Activated T-helper 2 cell treated with anti-CD3 and anti-CD28 coated beads, Interferon-gamma antibody, Interleukin-2, Interleukin-4, amounts not matched to agents 10 μg/mL and 5 μg/mL and 100 μg/mL, durations not matched to agents 14 hours and 24 hours and 36 hours (primary cell): ENCODE measurements around the gene RPL10. TPM values are rescaled to one million over a fixed set of nuclear protein-coding genes. Genes with fewer than 3 reads are reported as not detected.
"Not testable (repeated sequence)": the region's sequence is repeated elsewhere in the genome, so short reads cannot be mapped to it uniquely, and the experiment has no call there.

ENCODE experiments used
- DNase-seq: peaks from one replicate; pipeline ENCODE4 v3.0.0; 2021; ENCODE audit warnings: low spot score
- H3K27ac Mint-ChIP-seq: one replicate; pipeline ENCODE4 v1.8.0; 2021; ENCODE audit warnings: mixed read lengths
- H3K27me3 Mint-ChIP-seq: one replicate; pipeline ENCODE4 v1.8.0; 2021; ENCODE audit warnings: low read depth, mixed read lengths
- H3K36me3 Mint-ChIP-seq: one replicate; pipeline ENCODE4 v1.8.0; 2021; ENCODE audit warnings: low read depth, mixed read lengths
- H3K4me1 Mint-ChIP-seq: one replicate; pipeline ENCODE4 v1.8.0; 2021; ENCODE audit warnings: low read depth, mixed read lengths
- H3K4me3 Mint-ChIP-seq: one replicate; pipeline ENCODE4 v1.8.0; 2021; ENCODE audit warnings: low read depth, mild to moderate bottlenecking, moderate library complexity, mixed read lengths
- H3K9me3 Mint-ChIP-seq: one replicate; pipeline ENCODE4 v1.8.0; 2021; ENCODE audit warnings: mixed read lengths
- intact Hi-C: fragments of 100-400 bp; cut with micrococcal nuclease; formaldehyde crosslinking; loops from one replicate; pipeline ENCODE4 v1.15.1; 2023
- total RNA-seq: library from RNA; stranded (reverse); gene quantifications from 2 replicates; pipeline ENCODE4 v1.2.3, GENCODE V29; 2022

RPL10 gene
- total RNA-seq, 1 donor from 2014 or later: 2,692 TPM

GRCh38 chrX:154384284-154384892 is 13.8 kb upstream of the RPL10 start:
- no peak overlapping the region for H3K4me3 Mint-ChIP-seq
- H3K4me1 Mint-ChIP-seq: peaks cover 8% of the 10 kb centered on the region
- H3K27me3 Mint-ChIP-seq: no peaks in the 10 kb centered on the region
- H3K9me3 Mint-ChIP-seq: no peaks in the 10 kb centered on the region
- intact Hi-C loops: no loop called here
- DNase-seq: no peak
- no peak overlapping the region for H3K27ac Mint-ChIP-seq
- H3K36me3 Mint-ChIP-seq: peaks cover 13% of the 10 kb centered on the region

- H3K4me1 Mint-ChIP-seq, H3K4me3 Mint-ChIP-seq, intact Hi-C loops, H3K9me3 Mint-ChIP-seq, H3K27me3 Mint-ChIP-seq, H3K36me3 Mint-ChIP-seq, H3K27ac Mint-ChIP-seq, DNase-seq: not testable (repeated sequence)
Observed at GRCh38 chrX:154388094-154388493, 10.1 kb upstream of the RPL10 start.

- H3K36me3 Mint-ChIP-seq, DNase-seq, H3K4me1 Mint-ChIP-seq, H3K4me3 Mint-ChIP-seq, H3K9me3 Mint-ChIP-seq, H3K27me3 Mint-ChIP-seq, H3K27ac Mint-ChIP-seq, intact Hi-C loops: not testable (repeated sequence)
Observed at GRCh38 chrX:154388649-154389048, 9.5 kb upstream of the RPL10 start.

- H3K27me3 Mint-ChIP-seq, H3K9me3 Mint-ChIP-seq, intact Hi-C loops, H3K36me3 Mint-ChIP-seq, H3K4me1 Mint-ChIP-seq, H3K27ac Mint-ChIP-seq, H3K4me3 Mint-ChIP-seq, DNase-seq: not testable (repeated sequence)
Observed at GRCh38 chrX:154389812-154390747, 8.1 kb upstream of the RPL10 start.

- H3K4me1 Mint-ChIP-seq, H3K27me3 Mint-ChIP-seq, H3K9me3 Mint-ChIP-seq, H3K27ac Mint-ChIP-seq, DNase-seq: not testable (repeated sequence)
- intact Hi-C loops: loop anchor here (5.0 kb wide), 1 partner anchor 41 kb away; the partner anchor contains the start of gene GDI1
- peak overlapping the region; percentile 100 for H3K4me3 Mint-ChIP-seq
- peaks cover 35% of the 10 kb centered on the region for H3K36me3 Mint-ChIP-seq
Observed at GRCh38 chrX:154396363-154396762, 1.8 kb upstream of the RPL10 start.

- DNase-seq: peak; percentile 53
- H3K27ac Mint-ChIP-seq: peak overlapping the region; percentile 100
- no peaks in the 10 kb centered on the region for H3K9me3 Mint-ChIP-seq
- peaks cover 36% of the 10 kb centered on the region for H3K36me3 Mint-ChIP-seq
- no peaks in the 10 kb centered on the region for H3K27me3 Mint-ChIP-seq
- H3K4me1 Mint-ChIP-seq: peaks cover 5% of the 10 kb centered on the region
- intact Hi-C loops: loop anchor here (5.0 kb wide), 1 partner anchor 40 kb away; the partner anchor contains the start of gene GDI1
- H3K4me3 Mint-ChIP-seq: peak overlapping the region; percentile 100
Observed at GRCh38 chrX:154396973-154397887, 947 bp upstream of the RPL10 start.

GRCh38 chrX:154398668-154399526 is 720 bp downstream of the RPL10 start:
- peak overlapping the region; percentile 100 for H3K27ac Mint-ChIP-seq
- no peaks in the 10 kb centered on the region for H3K27me3 Mint-ChIP-seq
- H3K4me1 Mint-ChIP-seq: peaks cover 5% of the 10 kb centered on the region
- no peaks in the 10 kb centered on the region for H3K9me3 Mint-ChIP-seq
- intact Hi-C loops: loop anchor here (5.0 kb wide), 1 partner anchor 38 kb away; the partner anchor contains the start of gene GDI1
- DNase-seq: peak; percentile 78
- peaks cover 36% of the 10 kb centered on the region for H3K36me3 Mint-ChIP-seq
- peak overlapping the region; percentile 100 for H3K4me3 Mint-ChIP-seq

- no peaks in the 10 kb centered on the region for H3K27me3 Mint-ChIP-seq
- intact Hi-C loops: loop anchor here (5.0 kb wide), 1 partner anchor 38 kb away; the partner anchor contains the start of gene GDI1
Observed at GRCh38 chrX:154399527-154400368, 1.6 kb downstream of the RPL10 start.

GRCh38 chrX:154400369-154400817 is 2.2 kb downstream of the RPL10 start:
- Mint-ChIP-seq H3K36me3 (peaks cover 36% of the 10 kb centered on the region), H3K27ac (peak overlapping the region; percentile 100), H3K4me3 (peak overlapping the region; percentile 100)
- H3K27me3 Mint-ChIP-seq, intact Hi-C loops, H3K4me1 Mint-ChIP-seq, H3K9me3 Mint-ChIP-seq, DNase-seq: not testable (repeated sequence)

More at GRCh38 chrX:154399527-154400368, 1.6 kb downstream of the RPL10 start:
- H3K9me3 Mint-ChIP-seq: no peaks in the 10 kb centered on the region
- peaks cover 5% of the 10 kb centered on the region for H3K4me1 Mint-ChIP-seq
- peak overlapping the region; percentile 100 for H3K27ac Mint-ChIP-seq
- peak overlapping the region; percentile 100 for H3K4me3 Mint-ChIP-seq
- H3K36me3 Mint-ChIP-seq: peaks cover 36% of the 10 kb centered on the region
- DNase-seq: no peak

- no peaks in the 10 kb centered on the region for H3K9me3 Mint-ChIP-seq
- intact Hi-C loops: no loop called here
- peaks cover 5% of the 10 kb centered on the region for H3K4me1 Mint-ChIP-seq
- peaks cover 36% of the 10 kb centered on the region for H3K36me3 Mint-ChIP-seq
- no peaks in the 10 kb centered on the region for H3K27me3 Mint-ChIP-seq
- H3K4me3 Mint-ChIP-seq: peak overlapping the region; percentile 100
- no peak for DNase-seq
- H3K27ac Mint-ChIP-seq: peak overlapping the region; percentile 100
Observed at GRCh38 chrX:154401045-154401799, 3.0 kb downstream of the RPL10 start.
